Neural cell (in vitro differentiated cells): Measurements from ENCODE around the gene DPH3. TPM values are rescaled to one million over a fixed set of nuclear protein-coding genes. Genes with fewer than 3 reads are reported as not detected.

Source experiments
- H2AFZ ChIP-seq: fragments of 200-600, 300-800 bp; sonication (generic), shearing (Covaris generic); 2 replicates; pipeline ENCODE4 v1.6.0; 2014; ENCODE audit warnings: low read depth, mild to moderate bottlenecking, antibody characterized with exemption, low read length, moderate library complexity
- H3F3A ChIP-seq: fragments of 200-600 bp; shearing (Covaris generic); 2 replicates; pipeline ENCODE4 v1.6.1; 2016; ENCODE audit warnings: mild to moderate bottlenecking, moderate library complexity, mixed read lengths, antibody characterized with exemption, low read length; ENCODE audit not compliant: insufficient read depth, poor library complexity, severe bottlenecking
- H3K27ac ChIP-seq: fragments of 200-600, 300-800 bp; sonication (generic), shearing (Covaris generic); 2 replicates; pipeline ENCODE4 v1.5.1; 2014; ENCODE audit warnings: mild to moderate bottlenecking, low read length, moderate library complexity
- H3K27me3 ChIP-seq: fragments of 300-800, 200-600 bp; sonication (generic), shearing (Covaris generic); 2 replicates; pipeline ENCODE4 v1.6.0; 2014; ENCODE audit warnings: mild to moderate bottlenecking, low read depth, low read length, moderate library complexity; ENCODE audit not compliant: insufficient read depth
- H3K36me3 ChIP-seq: fragments of 300-800, 200-600 bp; sonication (generic), shearing (Covaris generic); 2 replicates; pipeline ENCODE4 v1.5.1; 2014; ENCODE audit warnings: mild to moderate bottlenecking, antibody characterized with exemption, low read length, moderate library complexity; ENCODE audit not compliant: insufficient read depth
- H3K4me2 ChIP-seq: fragments of 300-800, 200-600 bp; sonication (generic), shearing (Covaris generic); 2 replicates; pipeline ENCODE4 v1.6.0; 2014; ENCODE audit warnings: mild to moderate bottlenecking, low read length
- H3K4me3 ChIP-seq: fragments of 300-800, 200-600 bp; sonication (generic), shearing (Covaris generic); 2 replicates; pipeline ENCODE4 v1.5.1; 2014; ENCODE audit warnings: mild to moderate bottlenecking, low read length, moderate library complexity
- H3K79me2 ChIP-seq: fragments of 200-600 bp; shearing (Covaris generic); replicated peaks from 2 replicates; pipeline ENCODE4 v1.6.0; 2014; ENCODE audit warnings: mild to moderate bottlenecking, low read length, moderate library complexity; ENCODE audit not compliant: insufficient read depth
- H3K9ac ChIP-seq: fragments of 300-800, 200-600 bp; sonication (generic), shearing (Covaris generic); 2 replicates; pipeline ENCODE4 v1.6.1; 2016; ENCODE audit warnings: mild to moderate bottlenecking, low read length, mixed read lengths
- H3K9me2 ChIP-seq: fragments of 200-600 bp; shearing (Covaris generic); 2 replicates; pipeline ENCODE4 v1.6.1; 2016; ENCODE audit warnings: mild to moderate bottlenecking, low read length, mixed read lengths; ENCODE audit not compliant: insufficient read depth
- H3K9me3 ChIP-seq: fragments of 200-600, 300-800 bp; sonication (generic), shearing (Covaris generic); 2 replicates; pipeline ENCODE4 v1.6.1; 2016; ENCODE audit warnings: mild to moderate bottlenecking, mixed run types, low read length, moderate library complexity, mixed read lengths
- H4K20me1 ChIP-seq: fragments of 200-600 bp; shearing (Covaris generic); 2 replicates; pipeline ENCODE4 v1.6.1; 2016; ENCODE audit warnings: mild to moderate bottlenecking, mixed run types; ENCODE audit not compliant: insufficient read depth
- CTCF ChIP-seq: fragments of 450-650 bp; IDR thresholded peaks from 2 replicates; pipeline ENCODE4 v1.5.1; 2014; ENCODE audit warnings: antibody characterized with exemption, mild to moderate bottlenecking, moderate library complexity; ENCODE audit not compliant: poor library complexity, severe bottlenecking
- EP300 ChIP-seq: fragments of 450-650 bp; conservative IDR thresholded peaks from 2 replicates; pipeline ENCODE4 v1.6.1; 2014; ENCODE audit warnings: antibody characterized with exemption, mild to moderate bottlenecking, moderate library complexity; ENCODE audit not compliant: poor library complexity, severe bottlenecking
- EZH2 ChIP-seq: fragments of 200-600, 300-800 bp; shearing (Covaris generic), sonication (generic); IDR thresholded peaks from 2 replicates; pipeline ENCODE4 v1.6.1; 2014; ENCODE audit warnings: antibody characterized with exemption, low read length, borderline replicate concordance, mild to moderate bottlenecking; ENCODE audit not compliant: insufficient read depth, poor library complexity, severe bottlenecking
- MXI1 ChIP-seq: fragments of 450-650 bp; conservative IDR thresholded peaks from 2 replicates; pipeline ENCODE4 v1.6.1; 2014; ENCODE audit warnings: antibody characterized with exemption, mild to moderate bottlenecking; ENCODE audit not compliant: poor library complexity, severe bottlenecking
- POLR2AphosphoS5 ChIP-seq: IDR thresholded peaks from 2 replicates; pipeline ENCODE4 v1.6.1; 2012
- RAD21 ChIP-seq: fragments of 450-650 bp; conservative IDR thresholded peaks from 2 replicates; pipeline ENCODE4 v1.6.1; 2014; ENCODE audit warnings: antibody characterized with exemption, mild to moderate bottlenecking, moderate library complexity
- SMC3 ChIP-seq: fragments of 450-650 bp; conservative IDR thresholded peaks from 2 replicates; pipeline ENCODE4 v1.6.1; 2014; ENCODE audit warnings: antibody characterized with exemption, mild to moderate bottlenecking, moderate library complexity; ENCODE audit not compliant: poor library complexity
- TAF1 ChIP-seq: IDR thresholded peaks from 2 replicates; pipeline ENCODE4 v1.6.1; 2012; ENCODE audit warnings: low read depth
- polyA plus RNA-seq: library from polyadenylated mRNA; depleted of rRNA; stranded (reverse); fragments of >200 nt; gene quantifications from 2 replicates; pipeline ENCODE4 v1.2.3, GENCODE V29; 2014
- TF ChIP-seq, protein P1 (sequence below): IDR thresholded peaks from 2 replicates; pipeline ENCODE4 v1.6.1; 2012; ENCODE audit warnings: borderline replicate concordance

The DPH3 gene
- polyA plus RNA-seq, 1 donor from 2014 or later, result 38.5 TPM

GRCh38 chr3:16286161-16286560, 21.4 kb upstream of the DPH3 start:
- no peak overlapping the region for H3K9ac ChIP-seq
- H3K36me3 ChIP-seq, result no peaks in the 10 kb centered on the region
- no peak overlapping the region for H3K27ac ChIP-seq
- no peaks in the 10 kb centered on the region for H3K9me3 ChIP-seq
- H3F3A ChIP-seq, result no peaks in the 10 kb centered on the region
- no peak for TF ChIP-seq EZH2
- no peak for TF ChIP-seq POLR2AphosphoS5
- no peak for TF ChIP-seq TAF1
- TF ChIP-seq RAD21, result no peak
- no peak for TF ChIP-seq SMC3
- H3K9me2 ChIP-seq, result no peaks in the 10 kb centered on the region
- H2AFZ ChIP-seq, result no peak overlapping the region
- H3K79me2 ChIP-seq, result no peaks in the 10 kb centered on the region
- H3K27me3 ChIP-seq, result no peaks in the 10 kb centered on the region
- H3K4me3 ChIP-seq, result no peak overlapping the region
- H4K20me1 ChIP-seq, result no peaks in the 10 kb centered on the region
- H3K4me2 ChIP-seq, result no peak overlapping the region

GRCh38 chr3:16284633-16285032, 19.9 kb upstream of the DPH3 start:
- no peaks in the 10 kb centered on the region for H3K9me2 ChIP-seq
- no peak overlapping the region for H2AFZ ChIP-seq
- no peak overlapping the region for H3K4me3 ChIP-seq
- no peak overlapping the region for H3K9ac ChIP-seq
- no peaks in the 10 kb centered on the region for H3K9me3 ChIP-seq
- no peaks in the 10 kb centered on the region for H3K79me2 ChIP-seq
- H3K27me3 ChIP-seq, result no peaks in the 10 kb centered on the region
- no peaks in the 10 kb centered on the region for H3F3A ChIP-seq
- H3K27ac ChIP-seq, result no peak overlapping the region
- no peak for TF ChIP-seq SMC3
- TF ChIP-seq EZH2, result no peak
- TF ChIP-seq EP300, result no peak
- TF ChIP-seq MXI1, result no peak
- TF ChIP-seq RAD21, result no peak
- TF ChIP-seq, protein P1, sequence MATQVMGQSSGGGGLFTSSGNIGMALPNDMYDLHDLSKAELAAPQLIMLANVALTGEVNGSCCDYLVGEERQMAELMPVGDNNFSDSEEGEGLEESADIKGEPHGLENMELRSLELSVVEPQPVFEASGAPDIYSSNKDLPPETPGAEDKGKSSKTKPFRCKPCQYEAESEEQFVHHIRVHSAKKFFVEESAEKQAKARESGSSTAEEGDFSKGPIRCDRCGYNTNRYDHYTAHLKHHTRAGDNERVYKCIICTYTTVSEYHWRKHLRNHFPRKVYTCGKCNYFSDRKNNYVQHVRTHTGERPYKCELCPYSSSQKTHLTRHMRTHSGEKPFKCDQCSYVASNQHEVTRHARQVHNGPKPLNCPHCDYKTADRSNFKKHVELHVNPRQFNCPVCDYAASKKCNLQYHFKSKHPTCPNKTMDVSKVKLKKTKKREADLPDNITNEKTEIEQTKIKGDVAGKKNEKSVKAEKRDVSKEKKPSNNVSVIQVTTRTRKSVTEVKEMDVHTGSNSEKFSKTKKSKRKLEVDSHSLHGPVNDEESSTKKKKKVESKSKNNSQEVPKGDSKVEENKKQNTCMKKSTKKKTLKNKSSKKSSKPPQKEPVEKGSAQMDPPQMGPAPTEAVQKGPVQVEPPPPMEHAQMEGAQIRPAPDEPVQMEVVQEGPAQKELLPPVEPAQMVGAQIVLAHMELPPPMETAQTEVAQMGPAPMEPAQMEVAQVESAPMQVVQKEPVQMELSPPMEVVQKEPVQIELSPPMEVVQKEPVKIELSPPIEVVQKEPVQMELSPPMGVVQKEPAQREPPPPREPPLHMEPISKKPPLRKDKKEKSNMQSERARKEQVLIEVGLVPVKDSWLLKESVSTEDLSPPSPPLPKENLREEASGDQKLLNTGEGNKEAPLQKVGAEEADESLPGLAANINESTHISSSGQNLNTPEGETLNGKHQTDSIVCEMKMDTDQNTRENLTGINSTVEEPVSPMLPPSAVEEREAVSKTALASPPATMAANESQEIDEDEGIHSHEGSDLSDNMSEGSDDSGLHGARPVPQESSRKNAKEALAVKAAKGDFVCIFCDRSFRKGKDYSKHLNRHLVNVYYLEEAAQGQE, result no peak
- no peak for TF ChIP-seq TAF1
- TF ChIP-seq CTCF, result no peak
- TF ChIP-seq POLR2AphosphoS5, result no peak
- H3K4me2 ChIP-seq, result no peak overlapping the region
- H3K36me3 ChIP-seq, result no peaks in the 10 kb centered on the region
- H4K20me1 ChIP-seq, result no peaks in the 10 kb centered on the region
